ENCODE measurements around the gene CAPN1. TPM values are rescaled to one million over a fixed set of nuclear protein-coding genes. Genes with fewer than 3 reads are reported as not detected.

CAPN1 gene
- total and polyA plus RNA-seq, 2 of the 13 experiments (the other 11 are each of a cell fraction or from before 2014, with no cell fraction given): 57.3 to 82.6 TPM

Small RNAs within 50 kb of the gene (small RNA-seq; reads per million reads assigned to genes)
- gene HIGD1AP10 (ENCODE audit: insufficient read depth in 2 of 3, insufficient read length in 3 of 3, low read depth in 2 of 3, low replicate concordance in 1 of 3): 0 reads per million in 3 experiments
- 0 reads per million in 3 experiments for gene PDCL2P2 (ENCODE audit: insufficient read depth in 2 of 3, insufficient read length in 3 of 3, low read depth in 2 of 3, low replicate concordance in 1 of 3)
- 0 to 22.2 (median 1.5) reads per million in 3 experiments for gene RNU2-23P (ENCODE audit: insufficient read depth in 2 of 3, insufficient read length in 3 of 3, low read depth in 2 of 3, low replicate concordance in 1 of 3)

Other genes starting within 250 kb of the CAPN1 start
- gene GPHA2, start 246.0 kb upstream of the CAPN1 start, total RNA-seq (2016; rRNA removed; fragmentation: Illumina TruSeq; extraction: Trizol): 11.6 and 19.1 TPM in 2 replicates
- 10.1 and 13.0 TPM in 2 replicates for gene GPHA2, start 246.0 kb upstream of the CAPN1 start, polyA plus RNA-seq (2011; rRNA removed)
- not detected in 2 replicates for gene MAJIN, start 209.8 kb upstream of the CAPN1 start, total RNA-seq (2016; rRNA removed; fragmentation: Illumina TruSeq; extraction: Trizol)
- not detected in 2 replicates for gene MAJIN, start 209.8 kb upstream of the CAPN1 start, polyA plus RNA-seq (2011; rRNA removed)
- 3.9 and 4.2 TPM in 2 replicates for gene BATF2, start 185.0 kb upstream of the CAPN1 start, total RNA-seq (2016; rRNA removed; fragmentation: Illumina TruSeq; extraction: Trizol)
- gene BATF2, start 185.0 kb upstream of the CAPN1 start, polyA plus RNA-seq (2011; rRNA removed): 2.8 and 3.1 TPM in 2 replicates
- gene ARL2, start 167.8 kb upstream of the CAPN1 start, total RNA-seq (2016; rRNA removed; fragmentation: Illumina TruSeq; extraction: Trizol): 84.4 and 93.9 TPM in 2 replicates
- gene ARL2, start 167.8 kb upstream of the CAPN1 start, polyA plus RNA-seq (2011; rRNA removed): 82.9 and 86.3 TPM in 2 replicates
- 20.7 and 22.6 TPM in 2 replicates for gene SNX15, start 154.5 kb upstream of the CAPN1 start, total RNA-seq (2016; rRNA removed; fragmentation: Illumina TruSeq; extraction: Trizol)
- gene SNX15, start 154.5 kb upstream of the CAPN1 start, polyA plus RNA-seq (2011; rRNA removed): 19.1 and 21.2 TPM in 2 replicates
- gene SAC3D1, start 140.7 kb upstream of the CAPN1 start, total RNA-seq (2016; rRNA removed; fragmentation: Illumina TruSeq; extraction: Trizol): 33.2 and 36.3 TPM in 2 replicates
- gene SAC3D1, start 140.7 kb upstream of the CAPN1 start, polyA plus RNA-seq (2011; rRNA removed): 7.4 and 8.9 TPM in 2 replicates
- 3.4 and 9.3 TPM in 2 replicates for gene NAALADL1, start 123.4 kb upstream of the CAPN1 start, total RNA-seq (2016; rRNA removed; fragmentation: Illumina TruSeq; extraction: Trizol)
- 33.9 and 67.5 TPM in 2 replicates for gene NAALADL1, start 123.4 kb upstream of the CAPN1 start, polyA plus RNA-seq (2011; rRNA removed)
- gene CDCA5, start 97.9 kb upstream of the CAPN1 start, total RNA-seq (2016; rRNA removed; fragmentation: Illumina TruSeq; extraction: Trizol): 50.6 and 63.1 TPM in 2 replicates
- gene CDCA5, start 97.9 kb upstream of the CAPN1 start, polyA plus RNA-seq (2011; rRNA removed): 9.8 and 13.5 TPM in 2 replicates
- 27.6 and 32.2 TPM in 2 replicates for gene ZFPL1, start 97.7 kb upstream of the CAPN1 start, total RNA-seq (2016; rRNA removed; fragmentation: Illumina TruSeq; extraction: Trizol)
- 49.7 and 56.0 TPM in 2 replicates for gene ZFPL1, start 97.7 kb upstream of the CAPN1 start, polyA plus RNA-seq (2011; rRNA removed)
- 57.4 and 76.3 TPM in 2 replicates for gene VPS51, start 85.7 kb upstream of the CAPN1 start, total RNA-seq (2016; rRNA removed; fragmentation: Illumina TruSeq; extraction: Trizol)
- gene VPS51, start 85.7 kb upstream of the CAPN1 start, polyA plus RNA-seq (2011; rRNA removed): 90.6 and 104 TPM in 2 replicates
- gene TM7SF2, start 70.1 kb upstream of the CAPN1 start, total RNA-seq (2016; rRNA removed; fragmentation: Illumina TruSeq; extraction: Trizol): 28.8 and 66.9 TPM in 2 replicates
- gene TM7SF2, start 70.1 kb upstream of the CAPN1 start, polyA plus RNA-seq (2011; rRNA removed): 56.0 and 75.6 TPM in 2 replicates
- gene ZNHIT2, start 64.2 kb upstream of the CAPN1 start, total RNA-seq (2016; rRNA removed; fragmentation: Illumina TruSeq; extraction: Trizol): 5.7 and 6.5 TPM in 2 replicates
- gene ZNHIT2, start 64.2 kb upstream of the CAPN1 start, polyA plus RNA-seq (2011; rRNA removed): 1.1 TPM in 2 replicates
- 869 and 1,024 TPM in 2 replicates for gene FAU, start 59.8 kb upstream of the CAPN1 start, total RNA-seq (2016; rRNA removed; fragmentation: Illumina TruSeq; extraction: Trizol)
- 374 and 392 TPM in 2 replicates for gene FAU, start 59.8 kb upstream of the CAPN1 start, polyA plus RNA-seq (2011; rRNA removed)
- gene MRPL49, start 59.6 kb upstream of the CAPN1 start, total RNA-seq (2016; rRNA removed; fragmentation: Illumina TruSeq; extraction: Trizol): 53.3 and 63.2 TPM in 2 replicates
- gene MRPL49, start 59.6 kb upstream of the CAPN1 start, polyA plus RNA-seq (2011; rRNA removed): 39.2 and 41.4 TPM in 2 replicates
- 7.4 and 10.3 TPM in 2 replicates for gene SYVN1, start 47.4 kb upstream of the CAPN1 start, total RNA-seq (2016; rRNA removed; fragmentation: Illumina TruSeq; extraction: Trizol)
- 22.5 and 25.8 TPM in 2 replicates for gene SYVN1, start 47.4 kb upstream of the CAPN1 start, polyA plus RNA-seq (2011; rRNA removed)
- 0.15 TPM in 1 of 2 replicates, not detected in the other for gene SPDYC, start 11.7 kb upstream of the CAPN1 start, total RNA-seq (2016; rRNA removed; fragmentation: Illumina TruSeq; extraction: Trizol)
- 0.26 and 0.33 TPM in 2 replicates for gene SPDYC, start 11.7 kb upstream of the CAPN1 start, polyA plus RNA-seq (2011; rRNA removed)
- gene POLA2, start 80.0 kb downstream of the CAPN1 start, total RNA-seq (2016; rRNA removed; fragmentation: Illumina TruSeq; extraction: Trizol): 10.7 and 15.6 TPM in 2 replicates
- 9.1 and 9.7 TPM in 2 replicates for gene POLA2, start 80.0 kb downstream of the CAPN1 start, polyA plus RNA-seq (2011; rRNA removed)
- gene CDC42EP2, start 132.9 kb downstream of the CAPN1 start, total RNA-seq (2016; rRNA removed; fragmentation: Illumina TruSeq; extraction: Trizol): 2.5 and 7.1 TPM in 2 replicates
- 2.3 and 4.2 TPM in 2 replicates for gene CDC42EP2, start 132.9 kb downstream of the CAPN1 start, polyA plus RNA-seq (2011; rRNA removed)
- 30.4 and 31.0 TPM in 2 replicates for gene DPF2, start 151.9 kb downstream of the CAPN1 start, total RNA-seq (2016; rRNA removed; fragmentation: Illumina TruSeq; extraction: Trizol)
- 20.4 and 21.0 TPM in 2 replicates for gene DPF2, start 151.9 kb downstream of the CAPN1 start, polyA plus RNA-seq (2011; rRNA removed)
- gene TIGD3, start 172.8 kb downstream of the CAPN1 start, total RNA-seq (2016; rRNA removed; fragmentation: Illumina TruSeq; extraction: Trizol): 4.0 and 4.9 TPM in 2 replicates
- gene TIGD3, start 172.8 kb downstream of the CAPN1 start, polyA plus RNA-seq (2011; rRNA removed): 0.49 and 1.0 TPM in 2 replicates
- 2.1 and 3.4 TPM in 2 replicates for gene SLC25A45, start 200.7 kb downstream of the CAPN1 start, total RNA-seq (2016; rRNA removed; fragmentation: Illumina TruSeq; extraction: Trizol)
- gene SLC25A45, start 200.7 kb downstream of the CAPN1 start, polyA plus RNA-seq (2011; rRNA removed): 1.2 and 1.9 TPM in 2 replicates
- 18.0 and 20.6 TPM in 2 replicates for gene FRMD8, start 204.7 kb downstream of the CAPN1 start, total RNA-seq (2016; rRNA removed; fragmentation: Illumina TruSeq; extraction: Trizol)
- 5.8 and 9.4 TPM in 2 replicates for gene FRMD8, start 204.7 kb downstream of the CAPN1 start, polyA plus RNA-seq (2011; rRNA removed)
- 10.5 and 20.5 TPM in 2 replicates for gene NEAT1, start 240.9 kb downstream of the CAPN1 start, total RNA-seq (2016; rRNA removed; fragmentation: Illumina TruSeq; extraction: Trizol)
- 41.2 and 41.3 TPM in 2 replicates for gene NEAT1, start 240.9 kb downstream of the CAPN1 start, polyA plus RNA-seq (2011; rRNA removed)